HUES48 (cell line): ENCODE measurements around the gene RERE.

ENCODE experiments used
- H3K27ac ChIP-seq: one replicate; pipeline ENCODE4 v1.7.0; 2013; ENCODE audit warnings: low read depth, low read length, inconsistent platforms
- H3K27me3 ChIP-seq: 2 replicates; pipeline ENCODE4 v1.6.1; 2013; ENCODE audit warnings: mild to moderate bottlenecking, low read length; ENCODE audit not compliant: control insufficient read depth, insufficient read depth
- H3K36me3 ChIP-seq: 2 replicates; pipeline ENCODE4 v1.6.1; 2013; ENCODE audit warnings: low read length; ENCODE audit not compliant: control insufficient read depth, insufficient read depth
- H3K4me1 ChIP-seq: 2 replicates; pipeline ENCODE4 v1.6.1; 2013; ENCODE audit warnings: mild to moderate bottlenecking, low read length; ENCODE audit not compliant: control insufficient read depth, insufficient read depth
- H3K4me3 ChIP-seq: 2 replicates; pipeline ENCODE4 v1.5.1; 2013; ENCODE audit warnings: mild to moderate bottlenecking, low read depth, low read length
- H3K9ac ChIP-seq: 2 replicates; pipeline ENCODE4 v1.6.1; 2013; ENCODE audit warnings: mild to moderate bottlenecking, low read depth, low read length, moderate library complexity
- H3K9me3 ChIP-seq: 2 replicates; pipeline ENCODE4 v1.6.1; 2013; ENCODE audit warnings: low read length; ENCODE audit not compliant: control insufficient read depth, insufficient read depth

Gene RERE

GRCh38 chr1:8347635-8348034 lies 469.8 kb downstream of the RERE start:
- Histone ChIP-seq H3K27ac (no peak overlapping the region), H3K36me3 (peaks cover 4% of the 10 kb centered on the region; the same call in 1 of the 2 replicates), H3K27me3 (no peaks in the 10 kb centered on the region), H3K4me1 (peaks cover 7% of the 10 kb centered on the region; the same call in 1 of the 2 replicates), H3K4me3 (no peak overlapping the region), H3K9me3 (no peaks in the 10 kb centered on the region), H3K9ac (no peak overlapping the region)

- no peak overlapping the region for H3K4me3 ChIP-seq
- H3K27ac ChIP-seq = no peak overlapping the region
- H3K4me1 ChIP-seq = peaks cover 3% of the 10 kb centered on the region; the same call in 1 of the 2 replicates
Observed at GRCh38 chr1:8345621-8346415, 471.6 kb downstream of the RERE start.

GRCh38 chr1:8344893-8345507 lies 472.4 kb downstream of the RERE start:
- H3K36me3 ChIP-seq = no peaks in the 10 kb centered on the region
- H3K27me3 ChIP-seq = no peaks in the 10 kb centered on the region
- peaks cover 3% of the 10 kb centered on the region; the same call in 1 of the 2 replicates for H3K4me1 ChIP-seq
- no peaks in the 10 kb centered on the region for H3K9me3 ChIP-seq
- H3K9ac ChIP-seq = no peak overlapping the region
- H3K27ac ChIP-seq = no peak overlapping the region
- no peak overlapping the region for H3K4me3 ChIP-seq

More at GRCh38 chr1:8345621-8346415, 471.6 kb downstream of the RERE start:
- Histone ChIP-seq H3K27me3 (no peaks in the 10 kb centered on the region), H3K9ac (no peak overlapping the region), H3K9me3 (no peaks in the 10 kb centered on the region), H3K36me3 (no peaks in the 10 kb centered on the region)

GRCh38 chr1:8343464-8344001 lies 473.9 kb downstream of the RERE start:
- Histone ChIP-seq H3K27ac (no peak overlapping the region), H3K36me3 (no peaks in the 10 kb centered on the region), H3K4me3 (no peak overlapping the region), H3K27me3 (no peaks in the 10 kb centered on the region), H3K9ac (no peak overlapping the region), H3K4me1 (peaks cover 3% of the 10 kb centered on the region; the same call in 1 of the 2 replicates), H3K9me3 (no peaks in the 10 kb centered on the region)

GRCh38 chr1:8343044-8343443 lies 474.4 kb downstream of the RERE start:
- H3K9ac ChIP-seq = no peak overlapping the region
- no peak overlapping the region for H3K27ac ChIP-seq
- H3K36me3 ChIP-seq = no peaks in the 10 kb centered on the region
- H3K4me1 ChIP-seq = peaks cover 3% of the 10 kb centered on the region; the same call in 1 of the 2 replicates
- no peak overlapping the region for H3K4me3 ChIP-seq
- no peaks in the 10 kb centered on the region for H3K9me3 ChIP-seq
- no peaks in the 10 kb centered on the region for H3K27me3 ChIP-seq

- Histone ChIP-seq H3K4me3 (no peak overlapping the region), H3K9ac (no peak overlapping the region), H3K36me3 (no peaks in the 10 kb centered on the region), H3K9me3 (no peaks in the 10 kb centered on the region), H3K4me1 (no peaks in the 10 kb centered on the region), H3K27me3 (no peaks in the 10 kb centered on the region), H3K27ac (no peak overlapping the region)
Observed at GRCh38 chr1:8342325-8342724, 475.1 kb downstream of the RERE start.

GRCh38 chr1:8340448-8340847 lies 477.0 kb downstream of the RERE start:
- Histone ChIP-seq H3K27ac (no peak overlapping the region), H3K27me3 (no peaks in the 10 kb centered on the region)

GRCh38 chr1:8339203-8339600 lies 478.2 kb downstream of the RERE start:
- H3K4me1 ChIP-seq = no peaks in the 10 kb centered on the region
- H3K36me3 ChIP-seq = no peaks in the 10 kb centered on the region
- no peaks in the 10 kb centered on the region for H3K9me3 ChIP-seq
- H3K9ac ChIP-seq = no peak overlapping the region
- no peaks in the 10 kb centered on the region for H3K27me3 ChIP-seq
- no peak overlapping the region for H3K4me3 ChIP-seq
- no peak overlapping the region for H3K27ac ChIP-seq

More at GRCh38 chr1:8340448-8340847, 477.0 kb downstream of the RERE start:
- no peaks in the 10 kb centered on the region for H3K36me3 ChIP-seq
- H3K9me3 ChIP-seq = no peaks in the 10 kb centered on the region
- no peak overlapping the region for H3K4me3 ChIP-seq
- H3K9ac ChIP-seq = no peak overlapping the region
- no peaks in the 10 kb centered on the region for H3K4me1 ChIP-seq

GRCh38 chr1:8338526-8339202 lies 478.8 kb downstream of the RERE start:
- H3K36me3 ChIP-seq = no peaks in the 10 kb centered on the region
- H3K4me1 ChIP-seq = no peaks in the 10 kb centered on the region
- H3K27me3 ChIP-seq = no peaks in the 10 kb centered on the region
- H3K4me3 ChIP-seq = no peak overlapping the region
- no peak overlapping the region for H3K27ac ChIP-seq
- no peak overlapping the region for H3K9ac ChIP-seq
- H3K9me3 ChIP-seq = no peaks in the 10 kb centered on the region

- Histone ChIP-seq H3K4me1 (no peaks in the 10 kb centered on the region), H3K36me3 (no peaks in the 10 kb centered on the region), H3K27ac (no peak overlapping the region), H3K9me3 (no peaks in the 10 kb centered on the region), H3K27me3 (no peaks in the 10 kb centered on the region), H3K4me3 (no peak overlapping the region), H3K9ac (no peak overlapping the region)
Observed at GRCh38 chr1:8337776-8338525, 479.5 kb downstream of the RERE start.
